B cell (primary cell): Measurements from ENCODE around the gene PSMG4.

ENCODE experiments used
- CTCF ChIP-seq: fragments of 200-600 bp; IDR thresholded peaks from one replicate; pipeline ENCODE4 v1.8.0; 2022; ENCODE audit warnings: antibody characterized with exemption, mild to moderate bottlenecking
- EZH2 ChIP-seq: IDR thresholded peaks from 2 replicates; pipeline ENCODE4 v1.6.1; 2012; ENCODE audit warnings: borderline replicate concordance, low read depth, mild to moderate bottlenecking, moderate library complexity, low read length; ENCODE audit not compliant: insufficient read depth, poor library complexity, severe bottlenecking

- TF ChIP-seq CTCF, result no peak
- TF ChIP-seq EZH2, result no peak
Measured at GRCh38 chr6:3247255-3248146, 11.2 kb upstream of the PSMG4 start.
